HEK293 (cell line): Measurements from ENCODE around the gene S100A7.

Experiments used
- SP7 ChIP-seq: fragments of 450-650 bp; formaldehyde crosslinking; IDR thresholded peaks from 2 replicates; pipeline ENCODE4 v1.5.1; 2016; ENCODE audit warnings: missing biosample characterization, missing genetic modification characterization
- YY2 ChIP-seq: fragments of 450-650 bp; formaldehyde crosslinking; IDR thresholded peaks from 2 replicates; pipeline ENCODE4 v1.5.1; 2016; ENCODE audit warnings: missing biosample characterization, missing genetic modification characterization
- ZNF114 ChIP-seq: fragments of 450-650 bp; formaldehyde crosslinking; IDR thresholded peaks from 2 replicates; pipeline ENCODE4 v1.5.0; 2017; ENCODE audit warnings: missing biosample characterization, missing genetic modification characterization
- ZNF274 ChIP-seq, 2 experiments: fragments of 200-500 bp in 1 of 2; fragments of 450-650 bp in 1 of 2; sonication (Bioruptor generic) in 1 of 2; formaldehyde crosslinking in 1 of 2; IDR thresholded peaks; 2 replicates each; pipeline versions ENCODE4 v1.5.1 to v1.6.1; 2014 to 2016; ENCODE audit warnings: borderline replicate concordance in 1 of 2, inconsistent platforms in 1 of 2, low read length in 1 of 2, missing biosample characterization in 1 of 2, missing genetic modification characterization in 1 of 2
- ZNF530 ChIP-seq: fragments of 450-650 bp; formaldehyde crosslinking; IDR thresholded peaks from 2 replicates; pipeline ENCODE4 v1.5.1; 2016; ENCODE audit warnings: low read depth, missing biosample characterization, missing genetic modification characterization
- ZNF621 ChIP-seq: fragments of 450-650 bp; formaldehyde crosslinking; IDR thresholded peaks from 2 replicates; pipeline ENCODE4 v1.5.1; 2017; ENCODE audit warnings: missing biosample characterization, missing genetic modification characterization
- ZNF677 ChIP-seq: fragments of 450-650 bp; IDR thresholded peaks from 2 replicates; pipeline ENCODE4 v1.5.0; 2018; ENCODE audit warnings: missing biosample characterization, mild to moderate bottlenecking, missing genetic modification characterization, moderate library complexity
- TF ChIP-seq, protein P1 (sequence below): fragments of 450-650 bp; formaldehyde crosslinking; IDR thresholded peaks from 2 replicates; pipeline ENCODE4 v1.5.1; 2016; ENCODE audit warnings: missing biosample characterization, missing genetic modification characterization
- TF ChIP-seq, protein P2 (sequence below): IDR thresholded peaks from 2 replicates; pipeline ENCODE4 v1.6.1; 2011; ENCODE audit warnings: mild to moderate bottlenecking, low read depth, low read length, borderline replicate concordance
- TF ChIP-seq, protein P3 (sequence below): fragments of 450-650 bp; formaldehyde crosslinking; IDR thresholded peaks from 2 replicates; pipeline ENCODE4 v1.5.1; 2016; ENCODE audit warnings: missing biosample characterization, missing genetic modification characterization

DNA sequence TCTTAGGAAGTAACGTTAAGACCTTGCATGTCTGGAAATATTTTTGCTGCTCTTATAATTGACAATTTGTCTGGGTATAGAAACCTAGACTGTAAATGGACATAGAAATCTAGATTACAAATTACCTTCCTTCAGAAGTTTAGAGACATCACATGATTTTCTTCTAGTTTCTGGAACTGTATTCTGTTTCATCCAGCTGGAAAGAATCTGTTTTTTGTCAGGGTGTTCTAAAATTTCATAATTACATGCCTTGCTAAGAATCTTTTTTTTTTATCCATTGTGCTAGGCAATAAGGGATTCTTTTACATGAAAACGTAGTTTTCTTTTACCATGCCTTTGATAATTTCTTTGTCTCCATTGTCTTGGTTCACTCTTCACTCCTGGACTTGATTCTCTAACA lies 20.7 kb upstream of the S100A7 start:
- TF ChIP-seq, protein P1, sequence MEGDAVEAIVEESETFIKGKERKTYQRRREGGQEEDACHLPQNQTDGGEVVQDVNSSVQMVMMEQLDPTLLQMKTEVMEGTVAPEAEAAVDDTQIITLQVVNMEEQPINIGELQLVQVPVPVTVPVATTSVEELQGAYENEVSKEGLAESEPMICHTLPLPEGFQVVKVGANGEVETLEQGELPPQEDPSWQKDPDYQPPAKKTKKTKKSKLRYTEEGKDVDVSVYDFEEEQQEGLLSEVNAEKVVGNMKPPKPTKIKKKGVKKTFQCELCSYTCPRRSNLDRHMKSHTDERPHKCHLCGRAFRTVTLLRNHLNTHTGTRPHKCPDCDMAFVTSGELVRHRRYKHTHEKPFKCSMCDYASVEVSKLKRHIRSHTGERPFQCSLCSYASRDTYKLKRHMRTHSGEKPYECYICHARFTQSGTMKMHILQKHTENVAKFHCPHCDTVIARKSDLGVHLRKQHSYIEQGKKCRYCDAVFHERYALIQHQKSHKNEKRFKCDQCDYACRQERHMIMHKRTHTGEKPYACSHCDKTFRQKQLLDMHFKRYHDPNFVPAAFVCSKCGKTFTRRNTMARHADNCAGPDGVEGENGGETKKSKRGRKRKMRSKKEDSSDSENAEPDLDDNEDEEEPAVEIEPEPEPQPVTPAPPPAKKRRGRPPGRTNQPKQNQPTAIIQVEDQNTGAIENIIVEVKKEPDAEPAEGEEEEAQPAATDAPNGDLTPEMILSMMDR (tag by site-specific recombination) = no peak
- TF ChIP-seq, protein P2, sequence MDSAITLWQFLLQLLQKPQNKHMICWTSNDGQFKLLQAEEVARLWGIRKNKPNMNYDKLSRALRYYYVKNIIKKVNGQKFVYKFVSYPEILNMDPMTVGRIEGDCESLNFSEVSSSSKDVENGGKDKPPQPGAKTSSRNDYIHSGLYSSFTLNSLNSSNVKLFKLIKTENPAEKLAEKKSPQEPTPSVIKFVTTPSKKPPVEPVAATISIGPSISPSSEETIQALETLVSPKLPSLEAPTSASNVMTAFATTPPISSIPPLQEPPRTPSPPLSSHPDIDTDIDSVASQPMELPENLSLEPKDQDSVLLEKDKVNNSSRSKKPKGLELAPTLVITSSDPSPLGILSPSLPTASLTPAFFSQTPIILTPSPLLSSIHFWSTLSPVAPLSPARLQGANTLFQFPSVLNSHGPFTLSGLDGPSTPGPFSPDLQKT = no peak
- TF ChIP-seq ZNF114 (no peak), YY2 (tag by site-specific recombination) (no peak), ZNF621 (tag by site-specific recombination) (no peak), ZNF677 (tag by site-specific recombination) (no peak), SP7 (no peak), ZNF274 (IDR thresholded peaks at IDR 0.05; ENCODE audit: low read length) (no peak), ZNF274 (tag by site-specific recombination; IDR thresholded peaks at IDR 0.05; ENCODE audit: borderline replicate concordance) (no peak), ZNF530 (tag by site-specific recombination) (no peak)
- TF ChIP-seq, protein P3, sequence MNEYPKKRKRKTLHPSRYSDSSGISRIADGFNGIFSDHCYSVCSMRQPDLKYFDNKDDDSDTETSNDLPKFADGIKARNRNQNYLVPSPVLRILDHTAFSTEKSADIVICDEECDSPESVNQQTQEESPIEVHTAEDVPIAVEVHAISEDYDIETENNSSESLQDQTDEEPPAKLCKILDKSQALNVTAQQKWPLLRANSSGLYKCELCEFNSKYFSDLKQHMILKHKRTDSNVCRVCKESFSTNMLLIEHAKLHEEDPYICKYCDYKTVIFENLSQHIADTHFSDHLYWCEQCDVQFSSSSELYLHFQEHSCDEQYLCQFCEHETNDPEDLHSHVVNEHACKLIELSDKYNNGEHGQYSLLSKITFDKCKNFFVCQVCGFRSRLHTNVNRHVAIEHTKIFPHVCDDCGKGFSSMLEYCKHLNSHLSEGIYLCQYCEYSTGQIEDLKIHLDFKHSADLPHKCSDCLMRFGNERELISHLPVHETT = no peak
